ENCODE results near the gene EPN3.

The EPN3 gene

DNA sequence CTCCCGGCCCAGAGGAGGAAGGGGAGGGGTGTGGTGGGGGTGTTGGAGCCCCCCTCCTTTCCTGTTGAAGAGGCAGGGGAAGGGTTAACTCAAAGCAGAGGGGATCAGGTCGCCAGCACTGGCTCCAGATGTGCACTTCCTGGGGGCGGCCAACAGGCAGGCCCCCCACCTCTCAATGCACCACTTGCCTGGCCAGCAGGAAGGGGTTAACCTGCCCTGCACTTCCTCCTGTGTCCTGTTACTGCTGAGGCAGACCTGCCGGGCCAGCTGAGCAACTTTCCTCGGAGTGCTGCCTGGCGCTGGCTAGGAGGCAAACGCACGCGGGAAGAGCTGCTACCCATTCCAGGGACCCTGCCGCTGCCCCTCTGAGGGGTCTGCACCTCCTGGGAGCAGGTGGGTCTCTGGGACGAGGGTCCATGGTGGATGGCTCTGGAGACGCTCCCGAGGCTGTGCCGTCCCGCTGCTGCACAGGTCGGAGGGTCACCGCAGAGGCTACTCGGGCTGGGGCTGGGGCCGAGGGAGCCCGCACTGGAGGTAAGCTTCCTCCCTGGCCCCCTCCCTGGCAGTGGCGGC lies at the start of gene EPN3:
Gene EPN3, plus strand, starts transcription at position 284 of the 573 bp plus-strand sequence. CDS start 3,822 bp downstream, outside the sequence.
- H3K9me3 ChIP-seq (ENCODE audit: control insufficient read depth, insufficient read depth, low read length): no peaks in the 10 kb centered on the region
- H3K36me3 ChIP-seq (ENCODE audit: insufficient read depth, low read length): no peaks in the 10 kb centered on the region
- H3K9ac ChIP-seq (ENCODE audit: low read depth, low read length): peak within 1 kb of the TSS; percentile 46; the same call in 1 of the 2 replicates
- H3K4me1 ChIP-seq (ENCODE audit: insufficient read depth, low read length): peaks cover 13% of the 10 kb centered on the region

DNA sequence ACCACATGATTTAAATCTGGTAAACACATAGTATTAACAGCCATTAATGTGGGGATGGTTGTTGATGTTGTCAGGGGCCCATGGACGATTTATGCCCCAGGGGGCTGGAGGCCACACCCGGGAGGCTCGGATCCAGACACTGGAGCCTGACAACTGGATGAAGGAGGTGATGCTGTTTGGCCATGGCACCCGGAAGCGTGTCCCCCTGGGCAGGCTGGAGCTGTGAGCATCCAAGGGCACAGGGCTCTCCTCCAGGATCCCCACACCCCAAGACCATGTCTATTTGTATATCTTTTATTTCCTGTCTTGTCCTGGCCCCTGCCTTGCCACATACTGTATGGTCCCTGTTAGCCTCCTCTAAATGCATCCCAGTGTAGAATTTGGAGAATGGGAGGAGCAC lies 49.3 kb upstream of the EPN3 start:
- H3K9me3 ChIP-seq (ENCODE audit: control insufficient read depth, insufficient read depth, low read length): no peaks in the 10 kb centered on the region

DNA sequence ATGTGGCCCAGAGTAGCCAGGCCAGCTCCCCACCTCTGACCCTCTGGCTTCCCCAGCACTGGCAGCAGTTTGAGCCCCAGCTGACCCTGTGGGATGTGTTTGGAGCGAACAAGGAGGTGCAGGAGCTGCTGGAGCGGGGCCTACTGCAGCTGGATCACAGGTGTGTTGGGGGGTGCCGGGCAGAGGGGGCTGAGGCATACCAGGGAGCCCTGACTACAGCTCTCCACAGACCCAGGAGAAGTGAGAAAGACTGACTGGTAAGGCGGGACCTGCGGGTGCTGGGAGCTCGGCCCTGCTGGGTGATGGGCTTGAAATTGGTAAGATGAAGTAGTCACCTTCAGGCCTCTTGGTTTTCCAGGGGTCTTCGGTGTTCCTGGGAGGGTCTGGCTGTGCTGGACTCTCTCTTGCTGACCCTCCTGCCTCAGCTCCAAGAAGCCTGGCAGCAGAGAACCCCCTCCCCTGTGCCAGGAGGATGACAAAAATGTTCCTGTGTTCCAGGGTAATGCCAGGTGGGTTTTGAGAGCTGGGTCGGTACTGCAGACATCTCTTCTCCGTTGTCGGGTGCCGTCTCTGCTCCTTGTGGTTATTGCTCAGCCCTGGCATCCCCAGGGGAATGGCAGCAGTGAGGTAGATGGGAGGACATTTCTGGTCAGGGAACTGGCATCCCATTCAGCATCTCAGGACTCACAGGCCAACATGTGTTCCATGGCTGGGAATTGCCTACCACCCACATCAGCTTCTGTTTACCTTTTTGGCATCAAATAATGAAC lies 48.0 kb upstream of the EPN3 start:
- Histone ChIP-seq H3K9me3 (ENCODE audit: control insufficient read depth, insufficient read depth, low read length) (no peaks in the 10 kb centered on the region), H3K36me3 (ENCODE audit: insufficient read depth, low read length) (peaks cover 16% of the 10 kb centered on the region), H3K4me1 (ENCODE audit: insufficient read depth, low read length) (peaks cover 2% of the 10 kb centered on the region; the same call in 1 of the 2 replicates), H3K9ac (ENCODE audit: low read depth, low read length) (no peak overlapping the region)

More for the DNA sequence above, 49.3 kb upstream of the EPN3 start:
- Histone ChIP-seq H3K36me3 (ENCODE audit: insufficient read depth, low read length) (peaks cover 16% of the 10 kb centered on the region), H3K4me1 (ENCODE audit: insufficient read depth, low read length) (peaks cover 2% of the 10 kb centered on the region; the same call in 1 of the 2 replicates), H3K9ac (ENCODE audit: low read depth, low read length) (no peak overlapping the region)

DNA sequence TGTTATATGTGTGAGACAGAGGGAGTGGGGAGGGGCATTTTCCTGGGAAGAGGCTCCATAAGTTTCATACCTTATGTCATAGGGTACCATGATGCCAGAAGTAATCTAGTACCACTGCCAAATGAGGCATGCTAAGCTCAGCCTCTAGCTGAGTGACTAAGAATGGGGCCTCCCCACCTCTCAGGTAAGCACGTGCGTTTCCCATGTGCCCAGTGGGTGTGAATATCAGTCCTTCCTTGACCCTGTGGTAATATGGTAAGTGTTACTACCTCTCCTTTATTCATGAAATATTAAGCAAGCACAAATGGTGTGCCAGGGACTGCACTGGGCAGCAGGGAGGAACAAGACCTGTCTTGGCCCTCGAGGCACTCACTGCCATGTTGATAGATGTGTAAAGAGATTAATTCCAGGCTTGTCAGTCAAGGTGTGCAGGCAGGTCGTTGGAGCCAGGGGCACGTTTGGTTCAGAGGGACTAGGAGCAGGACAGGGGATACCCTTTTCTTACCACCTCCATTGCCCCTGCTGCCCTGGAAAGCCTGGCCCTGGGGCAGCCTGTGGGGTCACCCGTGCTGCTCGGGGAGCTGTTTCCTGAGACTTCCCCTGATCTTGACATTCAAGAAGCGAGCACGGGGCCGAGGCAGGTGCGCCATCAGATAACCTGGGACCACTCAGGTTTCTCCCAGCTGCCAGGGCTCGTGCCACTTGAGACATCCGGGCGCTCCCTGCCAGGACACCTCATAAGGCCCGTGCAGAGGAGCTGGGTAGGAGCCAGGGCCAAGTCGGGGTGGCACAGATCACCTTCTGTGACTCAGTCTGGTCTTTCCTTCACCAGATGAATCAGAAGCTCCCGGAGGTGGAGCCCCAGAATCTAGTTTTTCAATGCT lies 45.1 kb upstream of the EPN3 start:
- peaks cover 11% of the 10 kb centered on the region for H3K36me3 ChIP-seq (ENCODE audit: insufficient read depth, low read length)
- H3K9ac ChIP-seq (ENCODE audit: low read depth, low read length): no peak overlapping the region
- H3K4me1 ChIP-seq (ENCODE audit: insufficient read depth, low read length): peaks cover 2% of the 10 kb centered on the region; the same call in 1 of the 2 replicates
- no peaks in the 10 kb centered on the region for H3K9me3 ChIP-seq (ENCODE audit: control insufficient read depth, insufficient read depth, low read length)

GRCh38 chr17:50488880-50489279 lies 43.7 kb upstream of the EPN3 start:
- no peak overlapping the region for H3K9ac ChIP-seq (ENCODE audit: low read depth, low read length)
- H3K4me1 ChIP-seq (ENCODE audit: insufficient read depth, low read length): no peaks in the 10 kb centered on the region
- peaks cover 7% of the 10 kb centered on the region; the same call in 1 of the 2 replicates for H3K36me3 ChIP-seq (ENCODE audit: insufficient read depth, low read length)
- H3K9me3 ChIP-seq (ENCODE audit: control insufficient read depth, insufficient read depth, low read length): no peaks in the 10 kb centered on the region

DNA sequence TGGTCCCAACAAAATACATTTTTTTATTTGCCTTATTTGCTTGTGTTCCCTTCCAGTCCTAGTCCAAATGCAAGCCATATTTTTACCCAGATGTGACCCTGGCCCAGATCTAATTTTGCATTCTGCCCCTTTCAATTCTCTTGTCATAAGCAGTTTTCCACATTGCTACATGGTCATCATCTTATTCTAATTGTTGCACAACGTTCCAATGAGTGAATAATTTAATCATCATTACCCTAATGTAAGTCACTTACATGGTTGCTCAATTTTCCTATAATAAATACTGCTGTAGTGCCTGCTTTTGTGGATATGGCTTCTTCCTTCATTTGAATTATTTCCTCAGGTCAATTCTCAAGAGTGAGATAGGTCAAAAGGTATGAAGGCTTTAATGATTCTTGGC lies 41.0 kb upstream of the EPN3 start:
- Histone ChIP-seq H3K9ac (ENCODE audit: low read depth, low read length) (no peak overlapping the region), H3K4me1 (ENCODE audit: insufficient read depth, low read length) (no peaks in the 10 kb centered on the region), H3K36me3 (ENCODE audit: insufficient read depth, low read length) (no peaks in the 10 kb centered on the region), H3K9me3 (ENCODE audit: control insufficient read depth, insufficient read depth, low read length) (no peaks in the 10 kb centered on the region)

- H3K36me3 ChIP-seq (ENCODE audit: insufficient read depth, low read length): no peaks in the 10 kb centered on the region
- H3K4me1 ChIP-seq (ENCODE audit: insufficient read depth, low read length): no peaks in the 10 kb centered on the region
- H3K9ac ChIP-seq (ENCODE audit: low read depth, low read length): no peak overlapping the region
Observed at GRCh38 chr17:50492214-50492613, 40.3 kb upstream of the EPN3 start.

GRCh38 chr17:50493744-50494143 lies 38.8 kb upstream of the EPN3 start:
- Histone ChIP-seq H3K36me3 (ENCODE audit: insufficient read depth, low read length) (no peaks in the 10 kb centered on the region), H3K9ac (ENCODE audit: low read depth, low read length) (no peak overlapping the region), H3K9me3 (ENCODE audit: control insufficient read depth, insufficient read depth, low read length) (no peaks in the 10 kb centered on the region), H3K4me1 (ENCODE audit: insufficient read depth, low read length) (no peaks in the 10 kb centered on the region)

More at GRCh38 chr17:50492214-50492613, 40.3 kb upstream of the EPN3 start:
- H3K9me3 ChIP-seq (ENCODE audit: control insufficient read depth, insufficient read depth, low read length): no peaks in the 10 kb centered on the region

GRCh38 chr17:50495217-50495823 lies 37.2 kb upstream of the EPN3 start:
- H3K9ac ChIP-seq (ENCODE audit: low read depth, low read length): no peak overlapping the region
- no peaks in the 10 kb centered on the region for H3K36me3 ChIP-seq (ENCODE audit: insufficient read depth, low read length)
- H3K4me1 ChIP-seq (ENCODE audit: insufficient read depth, low read length): no peaks in the 10 kb centered on the region
- H3K9me3 ChIP-seq (ENCODE audit: control insufficient read depth, insufficient read depth, low read length): no peaks in the 10 kb centered on the region

DNA sequence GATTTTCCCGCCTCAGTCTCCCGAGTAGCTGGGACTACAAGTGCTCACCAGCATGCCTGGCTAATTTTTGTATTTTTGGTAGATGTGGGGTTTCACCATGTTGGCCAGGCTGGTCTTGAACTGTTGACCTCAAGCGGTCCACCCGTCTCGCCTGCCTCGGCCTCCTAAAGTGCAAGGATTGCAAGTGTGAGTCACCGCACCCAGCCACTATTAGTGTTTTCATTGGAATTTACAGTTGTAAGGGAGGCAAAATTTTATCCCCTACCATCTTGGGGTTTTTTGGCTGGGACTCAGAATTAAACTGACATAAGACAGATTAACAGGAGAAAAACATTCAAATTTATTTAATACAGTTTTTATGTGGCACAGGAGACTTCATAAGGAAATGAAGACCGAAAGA lies 36.6 kb upstream of the EPN3 start:
- H3K4me1 ChIP-seq (ENCODE audit: insufficient read depth, low read length): no peaks in the 10 kb centered on the region
- H3K36me3 ChIP-seq (ENCODE audit: insufficient read depth, low read length): no peaks in the 10 kb centered on the region
- no peak overlapping the region for H3K9ac ChIP-seq (ENCODE audit: low read depth, low read length)
- H3K9me3 ChIP-seq (ENCODE audit: control insufficient read depth, insufficient read depth, low read length): no peaks in the 10 kb centered on the region

- H3K36me3 ChIP-seq (ENCODE audit: insufficient read depth, low read length): no peaks in the 10 kb centered on the region
- no peak overlapping the region for H3K9ac ChIP-seq (ENCODE audit: low read depth, low read length)
- H3K9me3 ChIP-seq (ENCODE audit: control insufficient read depth, insufficient read depth, low read length): no peaks in the 10 kb centered on the region
- H3K4me1 ChIP-seq (ENCODE audit: insufficient read depth, low read length): no peaks in the 10 kb centered on the region
Observed at GRCh38 chr17:50498021-50498874, 34.3 kb upstream of the EPN3 start.

- Histone ChIP-seq H3K4me1 (ENCODE audit: insufficient read depth, low read length) (peaks cover 7% of the 10 kb centered on the region; the same call in 1 of the 2 replicates), H3K9me3 (ENCODE audit: control insufficient read depth, insufficient read depth, low read length) (no peaks in the 10 kb centered on the region), H3K9ac (ENCODE audit: low read depth, low read length) (no peak overlapping the region), H3K36me3 (ENCODE audit: insufficient read depth, low read length) (no peaks in the 10 kb centered on the region)
Observed at GRCh38 chr17:50499270-50499669, 33.3 kb upstream of the EPN3 start.

GRCh38 chr17:50499721-50500120 lies 32.8 kb upstream of the EPN3 start:
- Histone ChIP-seq H3K36me3 (ENCODE audit: insufficient read depth, low read length) (no peaks in the 10 kb centered on the region), H3K4me1 (ENCODE audit: insufficient read depth, low read length) (peaks cover 8% of the 10 kb centered on the region; the same call in 1 of the 2 replicates), H3K9ac (ENCODE audit: low read depth, low read length) (no peak overlapping the region), H3K9me3 (ENCODE audit: control insufficient read depth, insufficient read depth, low read length) (no peaks in the 10 kb centered on the region)

All from ES-I3 (cell line).